Lung (tissue), 12 donors: ENCODE data around the gene SLC6A9. TPM values are rescaled to one million over a fixed set of nuclear protein-coding genes. Genes with fewer than 3 reads are reported as not detected.

ENCODE experiments used
- ATAC-seq: fragments of 200-7000 bp; cut with Tn5 transposase; one replicate; pipeline ENCODE4 v1.9.1; 2020; ENCODE audit warnings: moderate number of reproducible peaks; ENCODE audit not compliant: insufficient read depth, low FRiP score
- DNase-seq, 3 donors: peaks; one replicate each; pipeline ENCODE4 v3.0.0-alpha.2; 2013 to 2017
- H3K27ac ChIP-seq, 2 donors: one replicate each; pipeline ENCODE4 v1.5.1; 2013; ENCODE audit warnings: mild to moderate bottlenecking in 2 of 2, moderate library complexity in 2 of 2, control low read depth in 1 of 2, inconsistent platforms in 1 of 2, low read depth in 1 of 2, low read length in 1 of 2
- H3K27me3 ChIP-seq, 3 donors: one replicate each; pipeline ENCODE4 v1.5.1; 2013; ENCODE audit warnings: low read length in 2 of 3; ENCODE audit not compliant: control insufficient read depth in 3 of 3, insufficient read depth in 3 of 3
- H3K36me3 ChIP-seq, 4 donors: one replicate each; pipeline ENCODE4 v1.5.1; 2013; ENCODE audit warnings: low read length in 4 of 4, mild to moderate bottlenecking in 1 of 4, moderate library complexity in 1 of 4; ENCODE audit not compliant: control insufficient read depth in 4 of 4, insufficient read depth in 4 of 4
- H3K4me1 ChIP-seq, 5 donors: one replicate each; pipeline ENCODE4 v1.5.1; 2013; ENCODE audit warnings: low read length in 5 of 5, mild to moderate bottlenecking in 2 of 5, moderate library complexity in 1 of 5; ENCODE audit not compliant: control insufficient read depth in 5 of 5, insufficient read depth in 5 of 5
- H3K4me3 ChIP-seq: one replicate; pipeline ENCODE4 v1.5.1; 2013; ENCODE audit warnings: mild to moderate bottlenecking, control low read depth, moderate library complexity
- H3K9ac ChIP-seq, 2 donors: one replicate each; pipeline ENCODE4 v1.5.1; 2013; ENCODE audit warnings: low read length in 2 of 2, control low read depth in 1 of 2; ENCODE audit not compliant: insufficient read depth in 1 of 2
- H3K9me3 ChIP-seq, 4 donors: one replicate each; pipeline ENCODE4 v1.5.1; 2013; ENCODE audit warnings: low read length in 3 of 4, mild to moderate bottlenecking in 1 of 4, moderate library complexity in 1 of 4; ENCODE audit not compliant: control insufficient read depth in 4 of 4, insufficient read depth in 3 of 4
- WGBS, 2 donors: extraction: QIAGEN DNeasy Blood & Tissue Kit; methylation state at CpG; one replicate each; pipeline ENCODE4 v1.1.7; 2013; 5-methylcytosine and 5-hydroxymethylcytosine counted together
- polyA plus RNA-seq, 2 donors: library from polyadenylated mRNA; stranded (reverse); fragments of 200-250 nt; gene quantifications; one replicate each; pipeline ENCODE4 v1.2.1, GENCODE V29; 2013
- total RNA-seq, 2 donors: library from RNA; depleted of rRNA in 1 of 2; stranded (reverse); fragments of >200 nt in 1 of 2; gene quantifications; one replicate each; pipeline ENCODE4 v1.2.1, GENCODE V29; 2014 to 2021
- TF ChIP-seq, protein P1 (sequence below): IDR thresholded peaks from 2 replicates; pipeline ENCODE4 v1.5.1; 2012; ENCODE audit warnings: mild to moderate bottlenecking; ENCODE audit errors: control extremely low read depth, extremely low read depth
- donor health status: control.
- donor health status: control.
- donor health status: Bipolar disorder and iron deficiency.
- donor health status: healthy.
- donor health status: DM: yes; HTN: yes; CAD: no.

SLC6A9 gene
- total and polyA plus RNA-seq, 4 donors: 8.7 to 29.9 (median 9.4) TPM

DNA sequence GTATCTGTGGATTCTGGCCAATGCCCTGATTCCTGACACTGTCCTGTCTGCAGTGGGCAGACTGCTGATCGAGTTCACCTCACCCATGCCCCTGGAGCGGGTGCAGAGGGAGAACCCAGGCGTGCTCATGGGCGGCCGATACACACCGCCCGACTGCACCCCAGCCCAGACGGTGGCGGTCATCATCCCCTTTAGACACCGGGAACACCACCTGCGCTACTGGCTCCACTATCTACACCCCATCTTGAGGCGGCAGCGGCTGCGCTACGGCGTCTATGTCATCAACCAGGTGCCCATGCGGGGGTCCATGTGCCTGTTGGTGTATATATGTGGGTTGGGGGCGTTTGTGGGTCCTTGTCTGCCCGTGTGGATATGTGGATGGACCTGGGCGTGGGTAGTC is 49.6 kb downstream of the SLC6A9 start:
- H3K9ac ChIP-seq: no peak overlapping the region
- 96 to 97% methylated on average over 20 of the region's 20 CpGs for WGBS, 2 donors
- TF ChIP-seq, protein P1, sequence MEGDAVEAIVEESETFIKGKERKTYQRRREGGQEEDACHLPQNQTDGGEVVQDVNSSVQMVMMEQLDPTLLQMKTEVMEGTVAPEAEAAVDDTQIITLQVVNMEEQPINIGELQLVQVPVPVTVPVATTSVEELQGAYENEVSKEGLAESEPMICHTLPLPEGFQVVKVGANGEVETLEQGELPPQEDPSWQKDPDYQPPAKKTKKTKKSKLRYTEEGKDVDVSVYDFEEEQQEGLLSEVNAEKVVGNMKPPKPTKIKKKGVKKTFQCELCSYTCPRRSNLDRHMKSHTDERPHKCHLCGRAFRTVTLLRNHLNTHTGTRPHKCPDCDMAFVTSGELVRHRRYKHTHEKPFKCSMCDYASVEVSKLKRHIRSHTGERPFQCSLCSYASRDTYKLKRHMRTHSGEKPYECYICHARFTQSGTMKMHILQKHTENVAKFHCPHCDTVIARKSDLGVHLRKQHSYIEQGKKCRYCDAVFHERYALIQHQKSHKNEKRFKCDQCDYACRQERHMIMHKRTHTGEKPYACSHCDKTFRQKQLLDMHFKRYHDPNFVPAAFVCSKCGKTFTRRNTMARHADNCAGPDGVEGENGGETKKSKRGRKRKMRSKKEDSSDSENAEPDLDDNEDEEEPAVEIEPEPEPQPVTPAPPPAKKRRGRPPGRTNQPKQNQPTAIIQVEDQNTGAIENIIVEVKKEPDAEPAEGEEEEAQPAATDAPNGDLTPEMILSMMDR: no peak
- no peaks in the 10 kb centered on the region for H3K27me3 ChIP-seq
- peaks cover 2 to 14% (median 11%) of the 10 kb centered on the region in 4 donors for H3K36me3 ChIP-seq
- DNase-seq (no peak), ATAC-seq (no peak)
- H3K27ac ChIP-seq: no peak overlapping the region
- H3K4me1 ChIP-seq: peaks cover 0 to 19% (median 8%) of the 10 kb centered on the region in 5 donors
- H3K9me3 ChIP-seq: no peaks in the 10 kb centered on the region
- no peak overlapping the region for H3K4me3 ChIP-seq

DNA sequence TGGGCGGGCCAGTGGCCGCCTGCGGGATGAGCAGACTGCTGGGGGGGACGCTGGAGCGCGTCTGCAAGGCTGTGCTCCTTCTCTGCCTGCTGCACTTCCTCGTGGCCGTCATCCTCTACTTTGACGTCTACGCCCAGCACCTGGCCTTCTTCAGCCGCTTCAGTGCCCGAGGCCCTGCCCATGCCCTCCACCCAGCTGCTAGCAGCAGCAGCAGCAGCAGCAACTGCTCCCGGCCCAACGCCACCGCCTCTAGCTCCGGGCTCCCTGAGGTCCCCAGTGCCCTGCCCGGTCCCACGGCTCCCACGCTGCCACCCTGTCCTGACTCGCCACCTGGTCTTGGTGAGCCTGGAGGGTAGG is 50.1 kb downstream of the SLC6A9 start:
- no peak for ATAC-seq
- Histone ChIP-seq H3K36me3 (peaks cover under 1 to 17% (median 16%) of the 10 kb centered on the region in 4 donors), H3K4me3 (no peak overlapping the region), H3K9ac (no peak overlapping the region), H3K4me1 (peaks cover 0 to 24% (median 13%) of the 10 kb centered on the region in 5 donors), H3K27ac (no peak overlapping the region), H3K9me3 (no peaks in the 10 kb centered on the region), H3K27me3 (no peaks in the 10 kb centered on the region)
- DNase-seq: no peak
- WGBS, 2 donors: 86 to 89% methylated on average over 20 of the region's 20 CpGs
- TF ChIP-seq, protein P1: no peak

DNA sequence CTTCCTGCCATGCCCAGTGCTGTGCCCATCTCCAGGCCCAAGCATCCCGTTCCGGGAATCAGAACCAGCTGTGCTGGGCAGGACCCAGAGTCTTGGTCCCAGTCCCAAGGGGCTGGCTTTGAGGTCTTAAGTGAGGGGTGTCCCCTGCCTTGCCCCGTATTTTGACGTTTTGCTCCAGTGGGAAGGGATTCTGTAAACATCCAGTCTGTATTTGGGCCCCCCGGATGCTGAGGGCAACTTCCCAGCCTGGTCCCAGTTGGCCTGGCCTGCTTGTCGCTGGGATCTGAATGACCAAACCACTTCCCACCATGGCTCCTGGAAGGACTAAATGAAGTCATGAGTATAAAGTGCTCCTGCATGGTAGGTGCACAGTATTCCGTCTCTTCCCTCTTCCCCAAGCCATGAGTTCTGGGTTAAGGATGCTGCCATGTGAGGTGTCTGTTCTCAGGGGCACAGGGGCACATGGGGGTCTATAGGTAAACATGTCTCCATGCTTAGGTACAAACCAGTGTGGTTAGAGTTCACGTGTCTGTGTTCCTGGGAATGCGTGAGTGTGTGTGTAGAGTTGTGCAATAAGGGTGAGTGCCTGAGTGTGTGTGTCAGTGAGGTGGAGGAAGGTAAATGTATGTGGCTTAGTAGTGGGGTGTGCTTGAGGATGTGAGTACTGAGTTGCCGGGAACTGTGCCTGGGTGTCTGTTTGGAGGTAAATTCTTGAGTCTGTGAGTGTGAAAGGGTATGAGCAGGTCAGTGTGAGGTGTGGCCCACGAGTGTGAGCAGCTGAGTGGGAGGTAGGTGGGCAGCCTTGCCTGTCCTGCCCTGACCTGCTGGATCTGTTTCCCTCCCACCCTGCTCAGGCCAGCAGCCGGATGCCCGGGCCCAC is 50.8 kb downstream of the SLC6A9 start:
- H3K4me3 ChIP-seq: no peak overlapping the region
- peak overlapping the region in 1 of 2 donors; percentile 26 for H3K27ac ChIP-seq
- no peaks in the 10 kb centered on the region for H3K9me3 ChIP-seq
- DNase-seq: no peak
- WGBS, 2 donors: 59 to 62% methylated on average over 13 of the region's 13 CpGs
- no peak for ATAC-seq
- H3K4me1 ChIP-seq: peaks cover 0 to 29% (median 19%) of the 10 kb centered on the region in 5 donors
- no peak overlapping the region for H3K9ac ChIP-seq
- TF ChIP-seq, protein P1: no peak
- H3K36me3 ChIP-seq: peaks cover 0 to 18% (median 15%) of the 10 kb centered on the region in 4 donors
- no peaks in the 10 kb centered on the region for H3K27me3 ChIP-seq
